ENCODE results near the gene S100PBP. TPM values are rescaled to one million over a fixed set of nuclear protein-coding genes. Genes with fewer than 3 reads are reported as not detected.
A peak's percentile ranks its signal among the peaks of the same experiment; 100 is the strongest.

The S100PBP gene
- total and polyA plus RNA-seq, 2 of the 13 experiments (the other 11 are each of a cell fraction or from before 2014, with no cell fraction given), result 20.4 to 26.1 TPM

- peak; percentile 75; the same call in 1 of the 2 replicates for TF ChIP-seq SOX5 (CRISPR knock-in tag; IDR thresholded peaks at IDR 0.05; ENCODE audit: borderline replicate concordance)
- peak; percentile 58 for TF ChIP-seq PTBP1 (IDR thresholded peaks at IDR 0.05; ENCODE audit: low read depth, low read length, poor library complexity, severe bottlenecking)
- TF ChIP-seq HCFC1 (IDR thresholded peaks at IDR 0.05; ENCODE audit: low read depth, low read length), result peak; percentile 79
- TF ChIP-seq ZSCAN12 (CRISPR knock-in tag; IDR thresholded peaks at IDR 0.05), result no peak
- TF ChIP-seq SP2 (CRISPR knock-in tag; IDR thresholded peaks at IDR 0.05), result peak; percentile 62; the same call in 1 of the 2 replicates
- TF ChIP-seq, protein P1, sequence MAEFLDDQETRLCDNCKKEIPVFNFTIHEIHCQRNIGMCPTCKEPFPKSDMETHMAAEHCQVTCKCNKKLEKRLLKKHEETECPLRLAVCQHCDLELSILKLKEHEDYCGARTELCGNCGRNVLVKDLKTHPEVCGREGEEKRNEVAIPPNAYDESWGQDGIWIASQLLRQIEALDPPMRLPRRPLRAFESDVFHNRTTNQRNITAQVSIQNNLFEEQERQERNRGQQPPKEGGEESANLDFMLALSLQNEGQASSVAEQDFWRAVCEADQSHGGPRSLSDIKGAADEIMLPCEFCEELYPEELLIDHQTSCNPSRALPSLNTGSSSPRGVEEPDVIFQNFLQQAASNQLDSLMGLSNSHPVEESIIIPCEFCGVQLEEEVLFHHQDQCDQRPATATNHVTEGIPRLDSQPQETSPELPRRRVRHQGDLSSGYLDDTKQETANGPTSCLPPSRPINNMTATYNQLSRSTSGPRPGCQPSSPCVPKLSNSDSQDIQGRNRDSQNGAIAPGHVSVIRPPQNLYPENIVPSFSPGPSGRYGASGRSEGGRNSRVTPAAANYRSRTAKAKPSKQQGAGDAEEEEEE (CRISPR knock-in tag; IDR thresholded peaks at IDR 0.05; ENCODE audit: borderline replicate concordance), result peak; percentile 99
- TF ChIP-seq SPEN (CRISPR knock-in tag; IDR thresholded peaks at IDR 0.05; ENCODE audit: low read depth), result peak; percentile 94
- peak; percentile 95 for TF ChIP-seq ZNF619 (CRISPR knock-in tag; IDR thresholded peaks at IDR 0.05)
- no peak for TF ChIP-seq ZNF432 (CRISPR knock-in tag; IDR thresholded peaks at IDR 0.05; ENCODE audit: borderline replicate concordance)
- 0 out of 2 replicates have a peak, but pooled peaks have one; percentile 80 for TF ChIP-seq KLF9 (CRISPR knock-in tag; IDR thresholded peaks at IDR 0.05; ENCODE audit: low read depth)
- TF ChIP-seq KDM1A (CRISPR knock-in tag; IDR thresholded peaks at IDR 0.05), result peak; percentile 78; the same call in 1 of the 2 replicates
- TF ChIP-seq ZNF317 (CRISPR knock-in tag; IDR thresholded peaks at IDR 0.05), result peak; percentile 82; the same call in 1 of the 2 replicates
- TF ChIP-seq NR2C2 (CRISPR knock-in tag; IDR thresholded peaks at IDR 0.05; ENCODE audit: borderline replicate concordance), result peak; percentile 91
- no peak for TF ChIP-seq FOXA1 (IDR thresholded peaks at IDR 0.05)
- TF ChIP-seq FOXA1 (CRISPR knock-in tag; IDR thresholded peaks at IDR 0.05), result peak; percentile 47; the same call in 1 of the 2 replicates
- TF ChIP-seq, protein P2, sequence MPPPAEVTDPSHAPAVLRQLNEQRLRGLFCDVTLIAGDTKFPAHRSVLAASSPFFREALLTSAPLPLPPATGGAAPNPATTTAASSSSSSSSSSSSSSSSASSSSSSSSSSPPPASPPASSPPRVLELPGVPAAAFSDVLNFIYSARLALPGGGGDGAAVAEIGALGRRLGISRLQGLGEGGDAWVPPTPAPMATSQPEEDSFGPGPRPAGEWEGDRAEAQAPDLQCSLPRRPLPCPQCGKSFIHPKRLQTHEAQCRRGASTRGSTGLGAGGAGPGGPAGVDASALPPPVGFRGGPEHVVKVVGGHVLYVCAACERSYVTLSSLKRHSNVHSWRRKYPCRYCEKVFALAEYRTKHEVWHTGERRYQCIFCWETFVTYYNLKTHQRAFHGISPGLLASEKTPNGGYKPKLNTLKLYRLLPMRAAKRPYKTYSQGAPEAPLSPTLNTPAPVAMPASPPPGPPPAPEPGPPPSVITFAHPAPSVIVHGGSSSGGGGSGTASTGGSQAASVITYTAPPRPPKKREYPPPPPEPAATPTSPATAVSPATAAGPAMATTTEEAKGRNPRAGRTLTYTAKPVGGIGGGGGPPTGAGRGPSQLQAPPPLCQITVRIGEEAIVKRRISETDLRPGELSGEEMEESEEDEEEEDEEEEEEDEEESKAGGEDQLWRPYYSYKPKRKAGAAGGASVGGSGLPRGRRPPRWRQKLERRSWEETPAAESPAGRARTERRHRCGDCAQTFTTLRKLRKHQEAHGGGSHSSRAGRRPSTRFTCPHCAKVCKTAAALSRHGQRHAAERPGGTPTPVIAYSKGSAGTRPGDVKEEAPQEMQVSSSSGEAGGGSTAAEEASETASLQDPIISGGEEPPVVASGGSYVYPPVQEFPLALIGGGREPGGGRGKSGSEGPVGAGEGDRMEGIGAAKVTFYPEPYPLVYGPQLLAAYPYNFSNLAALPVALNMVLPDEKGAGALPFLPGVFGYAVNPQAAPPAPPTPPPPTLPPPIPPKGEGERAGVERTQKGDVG (CRISPR knock-in tag; IDR thresholded peaks at IDR 0.05; ENCODE audit: borderline replicate concordance), result peak; percentile 76; the same call in 1 of the 2 replicates
- peak; percentile 81 for TF ChIP-seq RXRA (CRISPR knock-in tag; IDR thresholded peaks at IDR 0.05)
- TF ChIP-seq ZNF225 (CRISPR knock-in tag; IDR thresholded peaks at IDR 0.05), result peak; percentile 89; the same call in 1 of the 2 replicates
- TF ChIP-seq, protein P3, sequence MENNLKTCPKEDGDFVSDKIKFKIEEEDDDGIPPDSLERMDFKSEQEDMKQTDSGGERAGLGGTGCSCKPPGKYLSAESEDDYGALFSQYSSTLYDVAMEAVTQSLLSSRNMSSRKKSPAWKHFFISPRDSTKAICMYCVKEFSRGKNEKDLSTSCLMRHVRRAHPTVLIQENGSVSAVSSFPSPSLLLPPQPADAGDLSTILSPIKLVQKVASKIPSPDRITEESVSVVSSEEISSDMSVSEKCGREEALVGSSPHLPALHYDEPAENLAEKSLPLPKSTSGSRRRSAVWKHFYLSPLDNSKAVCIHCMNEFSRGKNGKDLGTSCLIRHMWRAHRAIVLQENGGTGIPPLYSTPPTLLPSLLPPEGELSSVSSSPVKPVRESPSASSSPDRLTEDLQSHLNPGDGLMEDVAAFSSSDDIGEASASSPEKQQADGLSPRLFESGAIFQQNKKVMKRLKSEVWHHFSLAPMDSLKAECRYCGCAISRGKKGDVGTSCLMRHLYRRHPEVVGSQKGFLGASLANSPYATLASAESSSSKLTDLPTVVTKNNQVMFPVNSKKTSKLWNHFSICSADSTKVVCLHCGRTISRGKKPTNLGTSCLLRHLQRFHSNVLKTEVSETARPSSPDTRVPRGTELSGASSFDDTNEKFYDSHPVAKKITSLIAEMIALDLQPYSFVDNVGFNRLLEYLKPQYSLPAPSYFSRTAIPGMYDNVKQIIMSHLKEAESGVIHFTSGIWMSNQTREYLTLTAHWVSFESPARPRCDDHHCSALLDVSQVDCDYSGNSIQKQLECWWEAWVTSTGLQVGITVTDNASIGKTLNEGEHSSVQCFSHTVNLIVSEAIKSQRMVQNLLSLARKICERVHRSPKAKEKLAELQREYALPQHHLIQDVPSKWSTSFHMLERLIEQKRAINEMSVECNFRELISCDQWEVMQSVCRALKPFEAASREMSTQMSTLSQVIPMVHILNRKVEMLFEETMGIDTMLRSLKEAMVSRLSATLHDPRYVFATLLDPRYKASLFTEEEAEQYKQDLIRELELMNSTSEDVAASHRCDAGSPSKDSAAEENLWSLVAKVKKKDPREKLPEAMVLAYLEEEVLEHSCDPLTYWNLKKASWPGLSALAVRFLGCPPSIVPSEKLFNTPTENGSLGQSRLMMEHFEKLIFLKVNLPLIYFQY (CRISPR knock-in tag; IDR thresholded peaks at IDR 0.05; ENCODE audit: borderline replicate concordance), result peak; percentile 68; the same call in 1 of the 2 replicates
- TF ChIP-seq POLR2AphosphoS2 (IDR thresholded peaks at IDR 0.05; ENCODE audit: low read depth, low read length), result peak; percentile 99
- peak; percentile 70 for TF ChIP-seq POLR2AphosphoS5 (IDR thresholded peaks at IDR 0.05; ENCODE audit: low read depth, low read length)
- TF ChIP-seq ELF3 (CRISPR knock-in tag; IDR thresholded peaks at IDR 0.05), result peak; percentile 90
These were observed at the start of gene S100PBP, which contains the start of gene YARS1 (continued) for GRCh38 chr1:32817159-32817814.
